GM12878 (cell line): ENCODE results near the gene PRPF31. TPM values are rescaled to one million over a fixed set of nuclear protein-coding genes. Genes with fewer than 3 reads are reported as not detected.
A peak's percentile ranks its signal among the peaks of the same experiment; 100 is the strongest.

ENCODE experiments used
- ATAC-seq: fragments of 200-7000 bp; cut with Tn5 transposase; 3 replicates; pipeline ENCODE4 v1.9.1; 2020; ENCODE audit warnings: mild to moderate bottlenecking, moderate library complexity
- BruUV-seq: library from RNA; stranded (reverse); fragments of 400-500 nt; replicated peaks from 2 replicates; lab custom pipeline; 2021; lab: Mats Ljungman, UMichigan
- CTCF ChIA-PET: fragments of 300-600 bp; sonication (Branson Sonifier 250); formaldehyde crosslinking; extraction: SDS; loops from one replicate; lab custom pipeline; 2021; ENCODE audit warnings: inconsistent platforms; lab: Yijun Ruan, JAX
- POLR2A ChIA-PET: fragments of 350-600 bp; formaldehyde crosslinking; extraction: SDS; loops from one replicate; lab custom pipeline; 2021; ENCODE audit warnings: inconsistent platforms; lab: Charles Lee
- RAD21 ChIA-PET: fragments of 300-600 bp; sonication (Branson Sonifier 250); formaldehyde crosslinking; loops from one replicate; lab custom pipeline; 2023; ENCODE audit warnings: antibody characterized with exemption; ENCODE audit not compliant: unreplicated experiment; lab: Charles Lee
- SMC1A ChIA-PET: fragments of 300-600 bp; sonication (Branson Sonifier 250); formaldehyde crosslinking; loops from one replicate; lab custom pipeline; 2023; ENCODE audit not compliant: unreplicated experiment, uncharacterized antibody; lab: Charles Lee
- DNase-seq: peaks from one replicate; pipeline ENCODE4 v3.0.0-alpha.2; 2011; ENCODE audit warnings: low read depth, low spot score
- FAIRE-seq: peaks from 3 replicates; lab custom pipeline; 2011; peaks lifted over from hg19 to GRCh38; lab: Jason Lieb, UNC
- H2AFZ ChIP-seq: 2 replicates; pipeline ENCODE4 v1.6.0; 2011; ENCODE audit warnings: low read depth, low read length, control low read depth; ENCODE audit not compliant: control insufficient read depth
- H3K27ac ChIP-seq: 2 replicates; pipeline ENCODE4 v1.5.1; 2011; ENCODE audit warnings: control low read depth; ENCODE audit not compliant: control insufficient read depth, insufficient read depth
- H3K27me3 ChIP-seq, 2 experiments: replicated peaks in 1 of 2; 2 replicates each; pipeline versions ENCODE4 v1.6.0 to v1.6.1; 2011; ENCODE audit warnings: low read length in 1 of 2; ENCODE audit not compliant: control insufficient read depth in 2 of 2, insufficient read depth in 2 of 2
- H3K36me3 ChIP-seq, 2 experiments: 2 replicates each; pipeline ENCODE4 v1.5.1; 2011; ENCODE audit warnings: low read length in 1 of 2; ENCODE audit not compliant: control insufficient read depth in 2 of 2, insufficient read depth in 2 of 2
- H3K4me1 ChIP-seq: 2 replicates; pipeline ENCODE4 v1.6.1; 2011; ENCODE audit warnings: mild to moderate bottlenecking, low read length, moderate library complexity, mixed read lengths; ENCODE audit not compliant: control insufficient read depth, insufficient read depth
- H3K4me2 ChIP-seq: 2 replicates; pipeline ENCODE4 v1.6.0; 2011; ENCODE audit warnings: control low read depth; ENCODE audit not compliant: control insufficient read depth, insufficient read depth
- H3K4me3 ChIP-seq: fragments of 200-600 bp; sonication (generic); 2 replicates; pipeline ENCODE4 v1.5.1; 2016
- H3K79me2 ChIP-seq: 2 replicates; pipeline ENCODE4 v1.6.0; 2011; ENCODE audit warnings: low read length; ENCODE audit not compliant: control insufficient read depth, insufficient read depth
- H3K9ac ChIP-seq: 2 replicates; pipeline ENCODE4 v1.8.0; 2011; ENCODE audit warnings: low read length, control low read depth, mixed read lengths; ENCODE audit not compliant: control insufficient read depth, insufficient read depth
- H3K9me3 ChIP-seq: replicated peaks from 3 replicates; pipeline ENCODE4 v1.5.1; 2011; ENCODE audit warnings: mild to moderate bottlenecking, low read length; ENCODE audit not compliant: control insufficient read depth, insufficient read depth
- H4K20me1 ChIP-seq: 2 replicates; pipeline ENCODE4 v1.6.0; 2011; ENCODE audit not compliant: control insufficient read depth, insufficient read depth
- DPF2 ChIP-seq: fragments of 450-650 bp; IDR thresholded peaks from 2 replicates; pipeline ENCODE4 v1.6.1; 2017; ENCODE audit warnings: mild to moderate bottlenecking
- E2F8 ChIP-seq: fragments of 450-650 bp; IDR thresholded peaks from 2 replicates; pipeline ENCODE4 v1.6.1; 2018; ENCODE audit warnings: mild to moderate bottlenecking, low read depth, moderate library complexity; ENCODE audit not compliant: partially characterized antibody
- FOXM1 ChIP-seq: IDR thresholded peaks from 2 replicates; pipeline ENCODE4 v1.6.1; 2012; ENCODE audit warnings: low read depth, mild to moderate bottlenecking, inconsistent platforms, low read length, moderate library complexity
- MTA3 ChIP-seq: IDR thresholded peaks from 2 replicates; pipeline ENCODE4 v1.6.1; 2012; ENCODE audit warnings: low read length, inconsistent platforms, borderline replicate concordance
- POLR2A ChIP-seq: IDR thresholded peaks from 2 replicates; pipeline ENCODE4 v1.6.1; 2011; ENCODE audit warnings: low read depth, mild to moderate bottlenecking, low read length
- ZNF622 ChIP-seq: fragments of 450-650 bp; IDR thresholded peaks from 2 replicates; pipeline ENCODE4 v1.6.1; 2017; ENCODE audit warnings: mild to moderate bottlenecking, inconsistent platforms
- WGBS: methylation state at CpG from one replicate; pipeline ENCODE4 v1.1.6; 2016; ENCODE audit warnings: low lambda C conversion rate; ENCODE audit not compliant: insufficient replicate concordance, insufficient coverage; ENCODE audit errors: missing lambda C conversion rate; 5-methylcytosine and 5-hydroxymethylcytosine counted together
- in situ Hi-C: fragments of 300-500 bp; cut with MboI; formaldehyde crosslinking; loops from 9 replicates; pipeline ENCODE4 v1.14.3; 2018; ENCODE audit warnings: mixed read lengths
- intact Hi-C: fragments of 100-400 bp; cut with micrococcal nuclease; formaldehyde crosslinking; loops from one replicate; pipeline ENCODE4 v1.14.2; 2022; ENCODE audit not compliant: unreplicated experiment
- polyA plus RNA-seq, 11 experiments: library from polyadenylated mRNA; depleted of rRNA in 4 of 11; unstranded in 6 of 11; stranded (reverse) in 5 of 11; fragments of >200 nt; fragmentation: Nextera tagmentation in 4 of 11; fragmentation: Illumina TruSeq in 1 of 11; extraction: Ambion mirVana in 4 of 11; extraction: Trizol in 1 of 11; gene quantifications; 1 replicate in 1 of 11; 2 replicates in 10 of 11; pipeline versions ENCODE4 v1.2.1 to v1.2.3, GENCODE V29; 2011 to 2016; ENCODE audit warnings: inconsistent platforms in 2 of 11, missing spikeins in 2 of 11, low read depth in 1 of 11
- total RNA-seq, 4 experiments: library from RNA; depleted of rRNA in 3 of 4; stranded (reverse); fragments of >200 nt in 3 of 4; fragmentation: Illumina TruSeq in 1 of 4; extraction: Trizol in 1 of 4; gene quantifications; 2 replicates each; pipeline versions ENCODE4 v1.2.1 to v1.2.3, GENCODE V29; 2013 to 2021
- TF ChIP-seq, protein P1 (sequence below): fragments of 450-650 bp; IDR thresholded peaks from 2 replicates; pipeline ENCODE4 v1.6.1; 2016; ENCODE audit warnings: mild to moderate bottlenecking

PRPF31 gene
- total and polyA plus RNA-seq, 10 of the 15 experiments (the other 5 are each of a cell fraction or from before 2014, with no cell fraction given): 2.7 to 170 (median 69.7) TPM

- in situ Hi-C loops (no loop called here), intact Hi-C loops (no loop called here)
- BruUV-seq: no TSS peak
- Histone ChIP-seq H4K20me1 (no peaks in the 10 kb centered on the region), H3K9ac (no peak overlapping the region), H3K4me2 (no peak overlapping the region), H3K4me3 (no peak overlapping the region), H3K36me3 (peaks cover 28 to 29% of the 10 kb centered on the region in 2 experiments; a peak in 3 of 4 replicates), H2AFZ (no peak overlapping the region), H3K4me1 (no peaks in the 10 kb centered on the region), H3K79me2 (no peaks in the 10 kb centered on the region), H3K27me3 (no peaks in the 10 kb centered on the region), H3K27ac (no peak overlapping the region), H3K9me3 (no peaks in the 10 kb centered on the region)
- ChIA-PET CTCF (no interaction called here), RAD21 (no interaction called here), POLR2A (no interaction called here), SMC1A (no interaction called here)
- TF ChIP-seq FOXM1 (no peak), DPF2 (no peak), POLR2A (peak; percentile 30; the same call in 1 of the 2 replicates), MTA3 (no peak), ZNF622 (no peak)
- TF ChIP-seq, protein P1, sequence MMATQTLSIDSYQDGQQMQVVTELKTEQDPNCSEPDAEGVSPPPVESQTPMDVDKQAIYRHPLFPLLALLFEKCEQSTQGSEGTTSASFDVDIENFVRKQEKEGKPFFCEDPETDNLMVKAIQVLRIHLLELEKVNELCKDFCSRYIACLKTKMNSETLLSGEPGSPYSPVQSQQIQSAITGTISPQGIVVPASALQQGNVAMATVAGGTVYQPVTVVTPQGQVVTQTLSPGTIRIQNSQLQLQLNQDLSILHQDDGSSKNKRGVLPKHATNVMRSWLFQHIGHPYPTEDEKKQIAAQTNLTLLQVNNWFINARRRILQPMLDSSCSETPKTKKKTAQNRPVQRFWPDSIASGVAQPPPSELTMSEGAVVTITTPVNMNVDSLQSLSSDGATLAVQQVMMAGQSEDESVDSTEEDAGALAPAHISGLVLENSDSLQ: no peak
- ATAC-seq (no peak), FAIRE-seq (no peak), DNase-seq (no peak)
- 92% methylated on average over 12 of the region's 12 CpGs for WGBS
Measured at GRCh38 chr19:54152267-54152666, 36.7 kb downstream of the PRPF31 start.

- H3K9me3 ChIP-seq: no peaks in the 10 kb centered on the region
- no peak overlapping the region for H3K27ac ChIP-seq
- H4K20me1 ChIP-seq: no peaks in the 10 kb centered on the region
- intact Hi-C loops: no loop called here
- H3K36me3 ChIP-seq: peaks cover 27 to 29% of the 10 kb centered on the region in 2 experiments; a peak in 3 of 4 replicates
- FAIRE-seq (no peak), ATAC-seq (no peak; the same call in 2 of the 3 replicates), DNase-seq (no peak)
- 93% methylated on average over 12 of the region's 25 CpGs for WGBS
- H3K4me2 ChIP-seq: no peak overlapping the region
- no TSS peak for BruUV-seq
- POLR2A ChIA-PET: no interaction called here
- in situ Hi-C loops: no loop called here
- TF ChIP-seq E2F8: no peak
- TF ChIP-seq POLR2A: 0 out of 2 replicates have a peak, but pooled peaks have one; percentile 25
- no peak overlapping the region for H2AFZ ChIP-seq
- no peak overlapping the region for H3K9ac ChIP-seq
- SMC1A ChIA-PET: no interaction called here
- H3K4me1 ChIP-seq: no peaks in the 10 kb centered on the region
- RAD21 ChIA-PET: no interaction called here
- no peaks in the 10 kb centered on the region for H3K79me2 ChIP-seq
- no peaks in the 10 kb centered on the region for H3K27me3 ChIP-seq
- CTCF ChIA-PET: no interaction called here
- no peak overlapping the region for H3K4me3 ChIP-seq
Measured at GRCh38 chr19:54152878-54153524, 37.4 kb downstream of the PRPF31 start.
